ENCODE data around the gene VSIG10.

Gene VSIG10

DNA sequence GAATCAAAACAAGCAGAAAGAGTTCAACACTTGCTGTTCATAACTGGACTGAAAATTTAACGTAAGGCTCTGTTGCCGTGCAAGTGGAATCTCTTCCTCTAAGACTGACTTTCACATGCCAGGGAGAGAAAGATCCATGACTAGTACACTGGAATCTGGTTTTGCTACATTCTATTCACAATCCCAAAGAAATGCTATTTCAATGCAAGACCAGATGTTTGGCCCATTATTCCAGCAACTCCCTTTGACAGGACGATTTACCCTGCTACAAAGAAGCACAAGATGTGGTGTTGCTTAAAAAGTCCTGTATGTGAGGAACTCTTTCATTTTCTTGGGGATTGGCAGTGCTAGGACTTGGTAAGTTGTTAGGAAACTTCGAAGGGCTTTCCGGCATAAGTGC is 69.9 kb downstream of the VSIG10 start:
- Histone ChIP-seq H3K36me3 (ENCODE audit: control insufficient read depth in 2 of 2, insufficient read depth in 1 of 2, low read length in 2 of 2) (peaks cover 62 to 95% of the 10 kb centered on the region in 2 experiments), H3K27ac (ENCODE audit: extremely low read depth, low read depth, low read length) (peak overlapping the region; percentile 17; the same call in 1 of the 2 replicates), H3K9me3 (ENCODE audit: control insufficient read depth, insufficient read depth, low read depth, low read length) (no peaks in the 10 kb centered on the region), H3K4me3 (ENCODE audit: low read depth, low read length) (no peak overlapping the region), H3K4me1 (ENCODE audit: control insufficient read depth, insufficient read depth, low read length) (no peaks in the 10 kb centered on the region)
- CTCF ChIA-PET: interaction anchor here (0.6 to 4.2 kb wide), 8 partner anchors 15 to 705 kb away, joined by 3 to 55 read pairs (median 3); no protein-coding TSS in a partner anchor
- POLR2A ChIA-PET: no interaction called here
- TF ChIP-seq, protein P1, sequence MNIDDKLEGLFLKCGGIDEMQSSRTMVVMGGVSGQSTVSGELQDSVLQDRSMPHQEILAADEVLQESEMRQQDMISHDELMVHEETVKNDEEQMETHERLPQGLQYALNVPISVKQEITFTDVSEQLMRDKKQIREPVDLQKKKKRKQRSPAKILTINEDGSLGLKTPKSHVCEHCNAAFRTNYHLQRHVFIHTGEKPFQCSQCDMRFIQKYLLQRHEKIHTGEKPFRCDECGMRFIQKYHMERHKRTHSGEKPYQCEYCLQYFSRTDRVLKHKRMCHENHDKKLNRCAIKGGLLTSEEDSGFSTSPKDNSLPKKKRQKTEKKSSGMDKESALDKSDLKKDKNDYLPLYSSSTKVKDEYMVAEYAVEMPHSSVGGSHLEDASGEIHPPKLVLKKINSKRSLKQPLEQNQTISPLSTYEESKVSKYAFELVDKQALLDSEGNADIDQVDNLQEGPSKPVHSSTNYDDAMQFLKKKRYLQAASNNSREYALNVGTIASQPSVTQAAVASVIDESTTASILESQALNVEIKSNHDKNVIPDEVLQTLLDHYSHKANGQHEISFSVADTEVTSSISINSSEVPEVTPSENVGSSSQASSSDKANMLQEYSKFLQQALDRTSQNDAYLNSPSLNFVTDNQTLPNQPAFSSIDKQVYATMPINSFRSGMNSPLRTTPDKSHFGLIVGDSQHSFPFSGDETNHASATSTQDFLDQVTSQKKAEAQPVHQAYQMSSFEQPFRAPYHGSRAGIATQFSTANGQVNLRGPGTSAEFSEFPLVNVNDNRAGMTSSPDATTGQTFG (tag by site-specific recombination; IDR thresholded peaks at IDR 0.05; ENCODE audit: borderline replicate concordance): no peak
- TF ChIP-seq YY2 (tag by site-specific recombination; IDR thresholded peaks at IDR 0.05) (no peak), HOXC10 (CRISPR knock-in tag; IDR thresholded peaks at IDR 0.05) (no peak), ZNF624 (tag by site-specific recombination; IDR thresholded peaks at IDR 0.05) (no peak), ZXDB (tag by site-specific recombination; IDR thresholded peaks at IDR 0.05) (no peak)

DNA sequence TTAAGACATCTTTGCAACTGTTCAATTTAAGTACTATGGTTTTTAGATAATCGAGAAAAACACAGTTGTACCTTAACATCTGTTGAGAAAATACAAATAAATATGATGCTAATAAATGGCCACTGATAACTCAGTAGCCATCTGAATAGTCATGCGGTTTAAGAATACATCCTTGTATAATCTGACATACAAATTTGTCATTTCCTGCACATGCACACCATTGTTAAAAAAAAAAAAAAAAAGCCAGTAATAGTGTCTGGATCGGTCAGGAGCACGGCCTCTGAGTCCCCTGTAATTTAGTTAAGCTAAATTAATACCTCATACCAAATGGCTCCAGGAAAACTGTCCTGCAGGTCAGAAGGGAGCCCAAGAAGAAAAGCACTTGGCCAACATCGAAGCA is 70.5 kb downstream of the VSIG10 start:
- no peak for TF ChIP-seq ZFP3 (tag by site-specific recombination; IDR thresholded peaks at IDR 0.05; ENCODE audit: low read depth)
- TF ChIP-seq ZNF677 (tag by site-specific recombination; IDR thresholded peaks at IDR 0.05): peak; percentile 71; the same call in 1 of the 2 replicates
- Histone ChIP-seq H3K4me3 (ENCODE audit: low read depth, low read length) (no peak overlapping the region), H3K27ac (ENCODE audit: extremely low read depth, low read depth, low read length) (peak overlapping the region; percentile 17; the same call in 1 of the 2 replicates), H3K4me1 (ENCODE audit: control insufficient read depth, insufficient read depth, low read length) (no peaks in the 10 kb centered on the region), H3K36me3 (ENCODE audit: control insufficient read depth in 2 of 2, insufficient read depth in 1 of 2, low read length in 2 of 2) (peaks cover 65 to 95% of the 10 kb centered on the region in 2 experiments), H3K9me3 (ENCODE audit: control insufficient read depth, insufficient read depth, low read depth, low read length) (no peaks in the 10 kb centered on the region)
- ChIA-PET CTCF (interaction anchor here (0.6 to 4.2 kb wide), 5 partner anchors 14 to 186 kb away, joined by 3 to 55 read pairs (median 3); no protein-coding TSS in a partner anchor), POLR2A (no interaction called here)

DNA sequence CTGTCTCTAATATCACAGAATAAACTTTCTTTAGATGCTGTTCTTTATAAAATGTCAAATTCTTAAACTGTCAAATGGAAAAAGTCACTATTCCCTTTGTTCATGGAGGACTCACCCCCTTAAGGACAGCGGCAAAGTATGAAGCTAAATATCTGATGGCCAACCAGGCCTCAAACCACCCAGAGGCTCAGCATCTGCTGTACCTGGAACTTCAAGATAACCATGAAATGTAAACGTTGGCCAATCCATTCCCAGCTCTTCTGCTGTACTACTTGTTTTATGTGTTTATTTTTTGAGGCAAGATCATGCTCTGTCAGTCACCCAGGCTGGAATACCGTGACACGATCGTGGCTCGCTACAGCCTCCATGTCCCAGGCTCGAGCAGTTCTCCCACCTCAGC is 71.6 kb downstream of the VSIG10 start:
- no peaks in the 10 kb centered on the region for H3K9me3 ChIP-seq (ENCODE audit: control insufficient read depth, insufficient read depth, low read depth, low read length)
- H3K36me3 ChIP-seq (ENCODE audit: control insufficient read depth in 2 of 2, insufficient read depth in 1 of 2, low read length in 2 of 2): peaks cover 77 to 99% of the 10 kb centered on the region in 2 experiments
- CTCF ChIA-PET: interaction anchor here (0.6 to 1.3 kb wide), 2 partner anchors 133 to 157 kb away, joined by 4 to 5 read pairs; no protein-coding TSS in a partner anchor
- POLR2A ChIA-PET: interaction anchor here (1.2 kb wide), 1 partner anchor 16 kb away, joined by 3 read pairs; the partner anchor contains the start of gene RFC5
- H3K4me1 ChIP-seq (ENCODE audit: control insufficient read depth, insufficient read depth, low read length): no peaks in the 10 kb centered on the region
- H3K4me3 ChIP-seq (ENCODE audit: low read depth, low read length): no peak overlapping the region
- no peak overlapping the region for H3K27ac ChIP-seq (ENCODE audit: extremely low read depth, low read depth, low read length)
- TF ChIP-seq ZNF391 (tag by site-specific recombination; IDR thresholded peaks at IDR 0.05; ENCODE audit: borderline replicate concordance, low read depth) (no peak), ZNF585B (tag by site-specific recombination; IDR thresholded peaks at IDR 0.05) (no peak), OVOL3 (tag by site-specific recombination; IDR thresholded peaks at IDR 0.05) (no peak), ZNF423 (tag by site-specific recombination; IDR thresholded peaks at IDR 0.05) (no peak), ZNF354C (tag by site-specific recombination; IDR thresholded peaks at IDR 0.05; ENCODE audit: borderline replicate concordance, low read depth) (no peak), ZBTB17 (tag by site-specific recombination; IDR thresholded peaks at IDR 0.05) (no peak), ZNF248 (tag by site-specific recombination; IDR thresholded peaks at IDR 0.05) (no peak), ZNF274 (IDR thresholded peaks at IDR 0.05; ENCODE audit: low read length) (no peak), ZNF274 (tag by site-specific recombination; IDR thresholded peaks at IDR 0.05; ENCODE audit: borderline replicate concordance) (no peak), ZBTB7A (tag by site-specific recombination; IDR thresholded peaks at IDR 0.05; ENCODE audit: low read depth) (no peak), ZNF777 (tag by site-specific recombination; IDR thresholded peaks at IDR 0.05; ENCODE audit: borderline replicate concordance) (no peak), ZNF140 (tag by site-specific recombination; IDR thresholded peaks at IDR 0.05) (no peak), ZFP3 (tag by site-specific recombination; IDR thresholded peaks at IDR 0.05; ENCODE audit: low read depth) (no peak), KLF10 (tag by site-specific recombination; IDR thresholded peaks at IDR 0.05) (no peak), ZNF24 (tag by site-specific recombination; IDR thresholded peaks at IDR 0.05) (no peak)
- TF ChIP-seq, protein P2, sequence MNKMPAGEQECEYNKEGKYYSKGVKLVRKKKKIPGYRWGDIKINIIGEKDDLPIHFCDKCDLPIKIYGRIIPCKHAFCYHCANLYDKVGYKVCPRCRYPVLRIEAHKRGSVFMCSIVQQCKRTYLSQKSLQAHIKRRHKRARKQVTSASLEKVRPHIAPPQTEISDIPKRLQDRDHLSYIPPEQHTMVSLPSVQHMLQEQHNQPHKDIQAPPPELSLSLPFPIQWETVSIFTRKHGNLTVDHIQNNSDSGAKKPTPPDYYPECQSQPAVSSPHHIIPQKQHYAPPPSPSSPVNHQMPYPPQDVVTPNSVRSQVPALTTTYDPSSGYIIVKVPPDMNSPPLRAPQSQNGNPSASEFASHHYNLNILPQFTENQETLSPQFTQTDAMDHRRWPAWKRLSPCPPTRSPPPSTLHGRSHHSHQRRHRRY (tag by site-specific recombination; IDR thresholded peaks at IDR 0.05): no peak
- TF ChIP-seq, protein P3, sequence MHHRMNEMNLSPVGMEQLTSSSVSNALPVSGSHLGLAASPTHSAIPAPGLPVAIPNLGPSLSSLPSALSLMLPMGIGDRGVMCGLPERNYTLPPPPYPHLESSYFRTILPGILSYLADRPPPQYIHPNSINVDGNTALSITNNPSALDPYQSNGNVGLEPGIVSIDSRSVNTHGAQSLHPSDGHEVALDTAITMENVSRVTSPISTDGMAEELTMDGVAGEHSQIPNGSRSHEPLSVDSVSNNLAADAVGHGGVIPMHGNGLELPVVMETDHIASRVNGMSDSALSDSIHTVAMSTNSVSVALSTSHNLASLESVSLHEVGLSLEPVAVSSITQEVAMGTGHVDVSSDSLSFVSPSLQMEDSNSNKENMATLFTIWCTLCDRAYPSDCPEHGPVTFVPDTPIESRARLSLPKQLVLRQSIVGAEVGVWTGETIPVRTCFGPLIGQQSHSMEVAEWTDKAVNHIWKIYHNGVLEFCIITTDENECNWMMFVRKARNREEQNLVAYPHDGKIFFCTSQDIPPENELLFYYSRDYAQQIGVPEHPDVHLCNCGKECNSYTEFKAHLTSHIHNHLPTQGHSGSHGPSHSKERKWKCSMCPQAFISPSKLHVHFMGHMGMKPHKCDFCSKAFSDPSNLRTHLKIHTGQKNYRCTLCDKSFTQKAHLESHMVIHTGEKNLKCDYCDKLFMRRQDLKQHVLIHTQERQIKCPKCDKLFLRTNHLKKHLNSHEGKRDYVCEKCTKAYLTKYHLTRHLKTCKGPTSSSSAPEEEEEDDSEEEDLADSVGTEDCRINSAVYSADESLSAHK (tag by site-specific recombination; IDR thresholded peaks at IDR 0.05): no peak
- TF ChIP-seq, protein P4, sequence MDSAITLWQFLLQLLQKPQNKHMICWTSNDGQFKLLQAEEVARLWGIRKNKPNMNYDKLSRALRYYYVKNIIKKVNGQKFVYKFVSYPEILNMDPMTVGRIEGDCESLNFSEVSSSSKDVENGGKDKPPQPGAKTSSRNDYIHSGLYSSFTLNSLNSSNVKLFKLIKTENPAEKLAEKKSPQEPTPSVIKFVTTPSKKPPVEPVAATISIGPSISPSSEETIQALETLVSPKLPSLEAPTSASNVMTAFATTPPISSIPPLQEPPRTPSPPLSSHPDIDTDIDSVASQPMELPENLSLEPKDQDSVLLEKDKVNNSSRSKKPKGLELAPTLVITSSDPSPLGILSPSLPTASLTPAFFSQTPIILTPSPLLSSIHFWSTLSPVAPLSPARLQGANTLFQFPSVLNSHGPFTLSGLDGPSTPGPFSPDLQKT (IDR thresholded peaks at IDR 0.05; ENCODE audit: borderline replicate concordance, low read depth, low read length): no peak
